ENCODE measurements around the gene CDKL1.

GRCh38 chr14:50320283-50320682 is 76.4 kb downstream of the CDKL1 start:
- TF ChIP-seq EP300 (IDR thresholded peaks at IDR 0.05; ENCODE audit: borderline replicate concordance in 1 of 2, low read depth in 1 of 2, low read length in 1 of 2) (no peak), USF2 (IDR thresholded peaks at IDR 0.05; ENCODE audit: borderline replicate concordance, low read depth, low read length) (no peak), RFX5 (IDR thresholded peaks at IDR 0.05; ENCODE audit: low read length) (no peak), RCOR1 (IDR thresholded peaks at IDR 0.05; ENCODE audit: low read length) (no peak), CTCF (IDR thresholded peaks at IDR 0.05) (no peak), SIN3A (IDR thresholded peaks at IDR 0.05; ENCODE audit: borderline replicate concordance, low read depth, low read length) (no peak), FOXM1 (IDR thresholded peaks at IDR 0.05; ENCODE audit: low read depth) (no peak), RAD21 (IDR thresholded peaks at IDR 0.05; ENCODE audit: low read length) (no peak), MEF2A (IDR thresholded peaks at IDR 0.05; ENCODE audit: borderline replicate concordance, low read depth) (no peak), NFIC (IDR thresholded peaks at IDR 0.05; ENCODE audit: borderline replicate concordance) (no peak), MAX (IDR thresholded peaks at IDR 0.05; ENCODE audit: low read depth) (no peak), REST (IDR thresholded peaks at IDR 0.05; ENCODE audit: low read depth, low read length) (no peak), TCF12 (IDR thresholded peaks at IDR 0.05) (no peak), MXI1 (IDR thresholded peaks at IDR 0.05; ENCODE audit: low read depth, low read length) (no peak)
